Measurements from ENCODE around the gene MYOD1. TPM values are rescaled to one million over a fixed set of nuclear protein-coding genes. Genes with fewer than 3 reads are reported as not detected.

Gene MYOD1
- total RNA-seq, 2 experiments from 2014 or later, result not detected

DNA sequence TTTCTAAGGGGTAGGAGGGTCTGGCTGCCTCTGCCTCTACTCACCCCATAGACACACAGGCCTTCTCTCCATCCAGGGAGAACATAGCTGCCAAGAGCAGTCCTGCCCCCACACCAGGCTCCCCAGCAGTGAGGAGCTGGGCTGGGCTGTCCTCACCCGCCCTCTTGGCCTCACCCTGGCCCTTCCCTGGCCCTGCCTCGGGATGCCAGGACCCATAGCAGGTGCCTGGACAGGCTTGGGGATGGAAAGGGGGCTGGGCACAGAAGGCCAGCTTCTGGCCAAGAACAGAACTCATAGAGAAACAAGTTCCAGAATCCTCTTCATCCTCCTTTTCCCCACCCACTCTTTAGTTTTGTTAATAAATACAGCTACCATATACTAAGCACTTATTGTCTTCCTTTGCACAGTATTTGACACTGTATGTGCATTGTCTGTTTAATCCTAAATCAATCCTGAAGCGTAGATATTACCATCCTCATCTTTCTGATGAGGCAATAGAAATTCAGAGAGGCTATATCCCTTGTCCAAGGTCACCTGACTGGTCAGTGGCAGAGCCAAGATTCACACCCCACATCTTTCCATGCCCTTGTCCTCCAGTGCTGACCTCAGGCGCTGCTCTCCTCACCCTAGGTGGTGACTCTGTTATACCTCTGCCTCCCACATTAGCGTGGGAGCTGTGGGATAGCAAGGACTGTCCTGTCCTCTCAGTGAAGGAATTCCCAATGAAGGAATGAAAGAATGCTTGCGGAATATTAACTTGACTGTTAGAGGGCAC lies 22.0 kb upstream of the MYOD1 start:
- intact Hi-C loops (cut with micrococcal nuclease; ENCODE audit: unreplicated experiment), result no loop called here
- ChIA-PET POLR2A (no interaction called here), CTCF (ENCODE audit: unreplicated experiment) (no interaction called here)
- Histone ChIP-seq H3K4me3 (ENCODE audit: low read depth, low read length, poor library complexity, severe bottlenecking) (no peak overlapping the region), H3K36me3 (ENCODE audit: insufficient read depth, low read length) (no peaks in the 10 kb centered on the region), H4K20me1 (ENCODE audit: insufficient read depth, low read length) (no peaks in the 10 kb centered on the region), H3K4me1 (ENCODE audit: insufficient read depth, low read length, poor library complexity, severe bottlenecking) (no peaks in the 10 kb centered on the region), H2AFZ (ENCODE audit: low read length) (no peak overlapping the region), H3K4me2 (ENCODE audit: low read length) (no peak overlapping the region), H3K9me3 (ENCODE audit: low read length) (no peaks in the 10 kb centered on the region), H3K9me2 (ENCODE audit: insufficient read depth, low read length) (no peaks in the 10 kb centered on the region), H3K27ac (ENCODE audit: low read depth, low read length, poor library complexity, severe bottlenecking) (no peak overlapping the region), H3K79me2 (ENCODE audit: insufficient read depth, low read depth, low read length) (no peaks in the 10 kb centered on the region)
- BruUV-seq (replicated peaks), result no TSS peak
- TF ChIP-seq EZH2phosphoT487 (IDR thresholded peaks at IDR 0.05; ENCODE audit: borderline replicate concordance, low read depth, low read length), result no peak
- TF ChIP-seq, protein P1, sequence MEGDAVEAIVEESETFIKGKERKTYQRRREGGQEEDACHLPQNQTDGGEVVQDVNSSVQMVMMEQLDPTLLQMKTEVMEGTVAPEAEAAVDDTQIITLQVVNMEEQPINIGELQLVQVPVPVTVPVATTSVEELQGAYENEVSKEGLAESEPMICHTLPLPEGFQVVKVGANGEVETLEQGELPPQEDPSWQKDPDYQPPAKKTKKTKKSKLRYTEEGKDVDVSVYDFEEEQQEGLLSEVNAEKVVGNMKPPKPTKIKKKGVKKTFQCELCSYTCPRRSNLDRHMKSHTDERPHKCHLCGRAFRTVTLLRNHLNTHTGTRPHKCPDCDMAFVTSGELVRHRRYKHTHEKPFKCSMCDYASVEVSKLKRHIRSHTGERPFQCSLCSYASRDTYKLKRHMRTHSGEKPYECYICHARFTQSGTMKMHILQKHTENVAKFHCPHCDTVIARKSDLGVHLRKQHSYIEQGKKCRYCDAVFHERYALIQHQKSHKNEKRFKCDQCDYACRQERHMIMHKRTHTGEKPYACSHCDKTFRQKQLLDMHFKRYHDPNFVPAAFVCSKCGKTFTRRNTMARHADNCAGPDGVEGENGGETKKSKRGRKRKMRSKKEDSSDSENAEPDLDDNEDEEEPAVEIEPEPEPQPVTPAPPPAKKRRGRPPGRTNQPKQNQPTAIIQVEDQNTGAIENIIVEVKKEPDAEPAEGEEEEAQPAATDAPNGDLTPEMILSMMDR (conservative IDR thresholded peaks at IDR 0.05; ENCODE audit: low read length), result no peak
- no peak for DNase-seq (ENCODE audit: low spot score)

DNA sequence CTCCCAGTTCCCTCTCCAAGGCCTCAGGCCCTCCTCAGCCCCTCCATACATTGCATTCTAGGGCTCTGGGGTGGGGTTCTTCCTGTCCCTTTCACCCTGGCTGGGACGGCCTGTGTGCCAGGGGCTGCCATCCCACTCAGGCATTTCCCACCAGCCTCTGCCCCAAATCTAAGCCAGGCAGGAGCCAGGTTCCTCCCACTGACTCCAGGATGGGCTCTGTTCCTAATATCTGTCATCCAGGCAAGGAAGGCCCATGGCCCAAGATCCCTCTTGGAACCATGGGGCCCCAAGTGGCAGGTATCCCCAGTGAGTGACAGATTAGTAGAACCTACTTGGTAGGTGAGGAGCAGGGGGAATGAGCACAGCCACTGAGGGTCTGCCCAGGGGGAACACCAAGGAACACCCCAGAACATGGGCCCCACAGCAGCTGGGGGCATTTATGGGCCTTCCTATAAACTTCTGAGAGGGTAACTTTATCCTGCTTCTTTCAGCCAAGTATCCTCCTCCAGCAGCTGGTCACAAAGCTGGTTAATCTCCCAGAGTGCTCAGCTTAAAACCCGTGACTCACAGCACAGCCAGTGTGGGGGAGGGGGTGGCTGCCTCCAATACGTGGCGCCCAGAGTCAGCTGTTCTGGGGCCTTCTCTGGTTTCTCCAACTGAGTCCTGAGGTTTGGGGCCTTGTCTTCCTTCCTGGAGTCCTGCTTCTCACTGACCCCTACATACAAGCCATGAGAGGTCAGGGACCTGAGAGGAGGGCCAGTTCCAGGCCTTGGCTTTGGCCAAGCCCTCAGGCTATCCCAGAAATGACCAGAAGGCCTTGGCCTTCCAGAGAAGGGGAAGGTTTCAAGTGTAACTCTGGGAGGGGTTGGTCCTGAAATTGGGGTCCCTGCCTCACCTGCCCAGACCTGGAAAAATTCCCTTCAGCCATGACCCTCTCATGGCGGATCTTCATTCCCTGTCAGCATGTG lies 19.9 kb upstream of the MYOD1 start:
- POLR2A ChIA-PET, result no interaction called here
- H3K9me3 ChIP-seq (ENCODE audit: low read length), result no peaks in the 10 kb centered on the region
- no peaks in the 10 kb centered on the region for H3K9me2 ChIP-seq (ENCODE audit: insufficient read depth, low read length)
- BruUV-seq (replicated peaks), result no TSS peak
- H4K20me1 ChIP-seq (ENCODE audit: insufficient read depth, low read length), result no peaks in the 10 kb centered on the region
- TF ChIP-seq EZH2phosphoT487 (IDR thresholded peaks at IDR 0.05; ENCODE audit: borderline replicate concordance, low read depth, low read length), result no peak
- TF ChIP-seq, protein P1 (conservative IDR thresholded peaks at IDR 0.05; ENCODE audit: low read length), result no peak
- H3K36me3 ChIP-seq (ENCODE audit: insufficient read depth, low read length), result no peaks in the 10 kb centered on the region
- H2AFZ ChIP-seq (ENCODE audit: low read length), result no peak overlapping the region
- intact Hi-C loops (cut with micrococcal nuclease; ENCODE audit: unreplicated experiment), result no loop called here
- H3K4me3 ChIP-seq (ENCODE audit: low read depth, low read length, poor library complexity, severe bottlenecking), result no peak overlapping the region
- H3K4me1 ChIP-seq (ENCODE audit: insufficient read depth, low read length, poor library complexity, severe bottlenecking), result no peaks in the 10 kb centered on the region
- no peak overlapping the region for H3K27ac ChIP-seq (ENCODE audit: low read depth, low read length, poor library complexity, severe bottlenecking)
- CTCF ChIA-PET (ENCODE audit: unreplicated experiment), result no interaction called here
- no peak for DNase-seq (ENCODE audit: low spot score)
- H3K4me2 ChIP-seq (ENCODE audit: low read length), result no peak overlapping the region
- H3K79me2 ChIP-seq (ENCODE audit: insufficient read depth, low read depth, low read length), result no peaks in the 10 kb centered on the region
